Effector memory CD8-positive, alpha-beta T cell (primary cell): ENCODE measurements around the gene COL26A1.
"Not testable (repeated sequence)": the region's sequence is repeated elsewhere in the genome, so short reads cannot be mapped to it uniquely, and the experiment has no call there.

Experiments used
- ATAC-seq: fragments of 150-1000 bp; cut with Tn5 transposase; replicated peaks from 2 replicates; pipeline ENCODE4 v1.10.0; 2021; ENCODE audit warnings: mild to moderate bottlenecking, moderate library complexity
- DNase-seq, 3 experiments: peaks; one replicate each; pipeline ENCODE4 v3.0.0; 2021
- H3K27ac Mint-ChIP-seq, 2 donors: one replicate each; pipeline ENCODE4 v1.8.0; 2022; ENCODE audit warnings: mild to moderate bottlenecking in 2 of 2, mixed read lengths in 2 of 2, moderate library complexity in 2 of 2
- H3K27me3 Mint-ChIP-seq, 2 donors: one replicate each; pipeline ENCODE4 v1.8.0; 2022; ENCODE audit warnings: mixed read lengths in 2 of 2
- H3K36me3 Mint-ChIP-seq: one replicate; pipeline ENCODE4 v1.8.0; 2022; ENCODE audit warnings: mild to moderate bottlenecking, moderate library complexity, mixed read lengths; ENCODE audit not compliant: insufficient read depth
- H3K4me1 Mint-ChIP-seq, 2 donors: one replicate each; pipeline ENCODE4 v1.8.0; 2022; ENCODE audit warnings: low read depth in 2 of 2, mixed read lengths in 2 of 2
- H3K4me3 Mint-ChIP-seq, 2 donors: one replicate each; pipeline ENCODE4 v1.8.0; 2022; ENCODE audit warnings: mild to moderate bottlenecking in 2 of 2, mixed read lengths in 2 of 2, moderate library complexity in 2 of 2
- H3K9me3 Mint-ChIP-seq, 2 donors: one replicate each; pipeline ENCODE4 v1.8.0; 2022; ENCODE audit warnings: mixed read lengths in 2 of 2

COL26A1 gene

DNA sequence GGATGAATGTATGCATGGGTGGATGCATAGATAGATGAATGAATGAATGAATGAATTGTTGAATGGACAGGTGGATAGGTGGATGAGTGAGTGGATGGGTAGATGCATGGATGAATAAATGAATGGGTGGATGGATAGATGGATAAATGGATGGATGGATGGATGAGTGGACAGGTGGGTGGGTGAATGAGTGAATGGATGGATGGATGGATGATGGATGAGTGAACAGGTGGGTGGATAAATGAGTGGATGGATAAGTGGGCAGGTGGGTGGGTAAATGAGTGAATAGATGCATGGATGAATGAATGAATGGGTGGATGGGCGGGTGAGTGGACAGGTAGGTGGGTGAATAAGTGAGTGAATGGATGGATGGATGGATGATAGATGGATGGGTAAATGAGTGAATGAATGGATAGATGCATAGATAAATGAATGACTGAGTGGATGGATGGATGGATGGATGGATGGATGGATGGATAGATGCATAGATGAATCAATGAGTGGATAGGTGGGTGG is 193.8 kb downstream of the COL26A1 start:
- DNase-seq (no peak), ATAC-seq (no peak)
- H3K27me3 Mint-ChIP-seq: peaks cover 31 to 44% of the 10 kb centered on the region in 2 donors
- no peak overlapping the region for H3K4me3 Mint-ChIP-seq
- no peaks in the 10 kb centered on the region for H3K9me3 Mint-ChIP-seq
- H3K4me1 Mint-ChIP-seq: no peaks in the 10 kb centered on the region
- H3K36me3 Mint-ChIP-seq: no peaks in the 10 kb centered on the region
- H3K27ac Mint-ChIP-seq: no peak overlapping the region

GRCh38 chr7:101557421-101557820 is 194.7 kb downstream of the COL26A1 start:
- DNase-seq (no peak), ATAC-seq (no peak)
- H3K36me3 Mint-ChIP-seq: no peaks in the 10 kb centered on the region
- H3K27me3 Mint-ChIP-seq: peaks cover 31 to 51% of the 10 kb centered on the region in 2 donors
- H3K4me1 Mint-ChIP-seq: no peaks in the 10 kb centered on the region
- H3K27ac Mint-ChIP-seq: no peak overlapping the region
- no peak overlapping the region for H3K4me3 Mint-ChIP-seq
- H3K9me3 Mint-ChIP-seq: no peaks in the 10 kb centered on the region

DNA sequence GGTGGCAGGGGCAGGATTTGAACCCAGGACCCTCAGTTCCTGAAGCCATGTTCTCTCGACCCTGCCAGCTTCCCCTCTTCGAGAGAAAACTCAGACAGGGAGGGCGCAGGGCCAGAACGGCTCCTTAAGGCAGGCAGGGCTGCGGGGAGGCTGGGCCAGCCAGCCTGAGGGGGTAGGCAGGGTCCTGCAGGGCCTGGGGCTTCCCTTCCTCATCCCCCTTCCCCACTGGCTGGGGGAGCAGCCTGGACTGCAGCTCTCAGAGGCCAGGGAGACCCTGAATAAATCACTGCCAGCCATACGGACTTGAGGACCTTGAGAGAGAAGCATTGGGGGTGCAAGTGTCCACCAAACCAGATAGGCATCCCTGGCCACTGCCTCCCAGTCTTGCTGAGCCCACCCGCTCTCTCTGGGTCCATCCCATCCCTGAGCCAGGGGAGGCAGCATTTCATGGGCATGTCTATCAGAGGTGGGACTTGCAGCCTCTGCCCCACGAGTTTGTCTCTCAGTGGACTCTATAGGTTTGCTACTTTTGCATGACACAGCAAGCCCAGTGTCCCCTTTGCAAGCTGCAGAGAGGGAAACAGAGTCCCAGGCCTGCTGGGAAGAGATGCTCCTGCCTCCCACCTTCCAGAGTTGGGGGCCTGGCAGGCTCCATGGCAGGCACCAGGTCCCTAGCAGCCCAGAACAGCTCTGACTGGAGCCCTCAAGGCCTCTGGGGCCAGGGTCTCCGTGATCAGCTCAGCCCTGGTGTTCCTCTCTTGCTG is 195.5 kb downstream of the COL26A1 start:
- Mint-ChIP-seq H3K27me3 (peaks cover 31 to 56% of the 10 kb centered on the region in 2 donors), H3K4me1 (no peaks in the 10 kb centered on the region), H3K27ac (no peak overlapping the region), H3K9me3 (no peaks in the 10 kb centered on the region), H3K4me3 (no peak overlapping the region), H3K36me3 (no peaks in the 10 kb centered on the region)
- ATAC-seq (no peak), DNase-seq (no peak)

DNA sequence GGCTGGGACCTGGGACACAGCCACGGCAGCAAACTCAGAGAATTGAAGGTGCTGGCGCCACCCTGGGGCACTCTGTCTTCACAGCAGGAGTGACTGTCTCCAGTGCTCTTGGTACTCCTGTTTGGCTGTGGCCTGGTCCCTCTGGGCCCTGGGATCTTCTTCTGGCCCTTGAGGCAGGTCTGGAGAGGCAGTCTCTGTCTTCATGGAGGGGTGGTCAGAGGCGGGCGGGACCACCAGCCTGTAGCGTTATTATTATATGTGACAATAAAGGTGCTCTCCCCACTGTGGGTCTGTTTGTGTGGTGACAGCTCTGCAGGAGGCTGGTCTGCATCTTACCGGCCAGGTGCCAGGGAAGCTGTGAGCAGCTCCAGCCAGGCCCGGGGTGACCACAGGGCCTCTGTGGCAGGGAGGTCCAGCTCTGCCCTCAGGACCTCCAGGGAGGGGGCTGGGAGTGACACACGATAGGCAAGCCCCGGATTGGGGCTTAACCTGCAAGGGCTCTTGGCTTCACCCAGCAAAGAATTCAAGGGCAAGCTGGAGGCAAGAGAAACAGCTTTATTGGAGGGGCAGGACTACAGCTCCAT is 196.2 kb downstream of the COL26A1 start:
- no peaks in the 10 kb centered on the region for H3K4me1 Mint-ChIP-seq
- no peaks in the 10 kb centered on the region for H3K9me3 Mint-ChIP-seq
- ATAC-seq: no peak
- H3K4me3 Mint-ChIP-seq: no peak overlapping the region
- DNase-seq: no peak
- H3K27me3 Mint-ChIP-seq: peaks cover 31 to 55% of the 10 kb centered on the region in 2 donors
- no peak overlapping the region for H3K27ac Mint-ChIP-seq
- H3K36me3 Mint-ChIP-seq: no peaks in the 10 kb centered on the region

DNA sequence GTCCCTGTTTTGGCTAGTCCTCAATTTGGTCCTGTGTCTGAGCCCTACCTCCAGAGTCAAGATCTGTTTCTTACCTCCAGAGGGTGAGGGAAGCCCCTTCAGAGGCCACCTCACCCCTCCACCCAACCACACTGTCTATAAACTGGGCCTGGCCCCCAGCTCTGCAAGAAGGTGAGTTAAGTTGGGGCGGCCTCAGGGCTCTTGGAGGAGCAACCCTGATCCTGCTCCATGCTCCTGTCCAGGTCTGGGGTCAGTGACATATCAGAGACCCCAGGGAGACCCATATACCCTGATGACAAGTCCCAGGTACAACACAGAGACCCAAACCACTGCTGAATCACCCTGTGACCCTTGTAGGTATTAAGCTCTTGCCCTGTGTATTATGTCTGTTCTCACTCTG is 196.9 kb downstream of the COL26A1 start:
- ATAC-seq (no peak), DNase-seq (no peak)
- Mint-ChIP-seq H3K9me3 (no peaks in the 10 kb centered on the region), H3K27me3 (peaks cover 36 to 63% of the 10 kb centered on the region in 2 donors), H3K4me3 (no peak overlapping the region), H3K36me3 (no peaks in the 10 kb centered on the region), H3K4me1 (peaks cover 0 to 4% of the 10 kb centered on the region in 2 donors), H3K27ac (no peak overlapping the region)

DNA sequence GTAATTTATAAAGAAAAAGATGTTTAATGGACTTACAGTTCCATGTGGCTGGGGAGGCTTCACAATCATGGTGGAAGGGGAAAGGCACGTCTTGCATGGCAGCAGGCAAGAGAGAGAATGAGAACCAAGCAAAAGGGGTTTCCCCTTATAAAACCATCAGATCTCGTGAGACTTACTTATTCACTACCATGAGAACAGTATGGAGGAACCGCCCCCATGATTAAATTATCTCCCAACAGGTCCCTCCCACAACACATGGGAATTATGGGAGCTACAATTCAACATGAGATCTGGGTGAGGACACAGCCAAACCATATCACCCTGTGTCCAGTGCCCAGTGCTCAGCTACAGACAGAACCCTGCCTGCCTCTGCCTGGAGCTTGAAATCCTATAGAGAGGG is 197.3 kb downstream of the COL26A1 start:
- not testable (repeated sequence) for H3K9me3 Mint-ChIP-seq, H3K4me1 Mint-ChIP-seq, H3K4me3 Mint-ChIP-seq, H3K36me3 Mint-ChIP-seq, ATAC-seq, DNase-seq, H3K27ac Mint-ChIP-seq
- peaks cover 36 to 65% of the 10 kb centered on the region in 2 donors for H3K27me3 Mint-ChIP-seq

GRCh38 chr7:101560856-101561255 is 198.2 kb downstream of the COL26A1 start:
- ATAC-seq (no peak), DNase-seq (no peak)
- Mint-ChIP-seq H3K36me3 (no peaks in the 10 kb centered on the region), H3K27me3 (peaks cover 36 to 62% of the 10 kb centered on the region in 2 donors), H3K4me1 (peaks cover 0 to 4% of the 10 kb centered on the region in 2 donors), H3K4me3 (no peak overlapping the region), H3K9me3 (no peaks in the 10 kb centered on the region), H3K27ac (no peak overlapping the region)

DNA sequence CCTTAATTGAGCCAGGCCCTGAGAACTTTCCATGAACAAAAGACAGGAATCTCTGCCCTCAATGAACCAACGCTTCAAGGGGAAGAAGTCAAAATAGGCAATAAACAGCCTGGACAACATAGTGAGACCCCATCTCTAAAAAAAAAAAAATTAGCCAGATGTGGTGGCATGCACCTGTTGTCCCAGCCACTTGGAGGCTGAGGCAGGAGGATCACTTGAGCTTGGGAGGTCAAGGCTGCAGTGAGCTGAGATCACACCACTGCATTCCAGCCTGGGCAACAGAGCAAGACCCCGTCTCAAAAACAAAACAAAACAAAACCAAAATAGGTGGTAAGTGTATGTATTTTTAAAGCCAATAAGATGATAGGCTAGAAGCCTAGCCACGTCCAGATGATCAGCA is 198.6 kb downstream of the COL26A1 start:
- ATAC-seq, H3K27ac Mint-ChIP-seq, H3K4me1 Mint-ChIP-seq, H3K4me3 Mint-ChIP-seq, DNase-seq, H3K36me3 Mint-ChIP-seq, H3K9me3 Mint-ChIP-seq: not testable (repeated sequence)
- peaks cover 31 to 57% of the 10 kb centered on the region in 2 donors for H3K27me3 Mint-ChIP-seq

GRCh38 chr7:101562531-101563197 is 200.0 kb downstream of the COL26A1 start:
- ATAC-seq: no peak
- peaks cover 27 to 52% of the 10 kb centered on the region in 2 donors for H3K27me3 Mint-ChIP-seq
- H3K4me1 Mint-ChIP-seq: peaks cover 0 to 4% of the 10 kb centered on the region in 2 donors
- no peak overlapping the region for H3K27ac Mint-ChIP-seq
- H3K9me3 Mint-ChIP-seq: no peaks in the 10 kb centered on the region
- no peak overlapping the region for H3K4me3 Mint-ChIP-seq
- no peak for DNase-seq
- H3K36me3 Mint-ChIP-seq: no peaks in the 10 kb centered on the region

GRCh38 chr7:101563198-101563901 is 200.7 kb downstream of the COL26A1 start:
- peaks cover 27 to 52% of the 10 kb centered on the region in 2 donors for H3K27me3 Mint-ChIP-seq
- DNase-seq (no peak), ATAC-seq (no peak)
- H3K4me1 Mint-ChIP-seq: peaks cover 0 to 4% of the 10 kb centered on the region in 2 donors
- no peaks in the 10 kb centered on the region for H3K36me3 Mint-ChIP-seq
- H3K4me3 Mint-ChIP-seq: no peak overlapping the region
- no peaks in the 10 kb centered on the region for H3K9me3 Mint-ChIP-seq
- H3K27ac Mint-ChIP-seq: no peak overlapping the region

- ATAC-seq: no peak
Measured at GRCh38 chr7:101563943-101564777, 201.5 kb downstream of the COL26A1 start.

GRCh38 chr7:101564778-101565211 is 202.1 kb downstream of the COL26A1 start:
- Mint-ChIP-seq H3K9me3 (no peaks in the 10 kb centered on the region), H3K4me3 (no peak overlapping the region), H3K27ac (no peak overlapping the region), H3K27me3 (peaks cover 27 to 47% of the 10 kb centered on the region in 2 donors), H3K4me1 (peaks cover 0 to 4% of the 10 kb centered on the region in 2 donors), H3K36me3 (no peaks in the 10 kb centered on the region)
- ATAC-seq (no peak), DNase-seq (no peak)

More at GRCh38 chr7:101563943-101564777, 201.5 kb downstream of the COL26A1 start:
- Mint-ChIP-seq H3K4me1 (peaks cover 0 to 4% of the 10 kb centered on the region in 2 donors), H3K9me3 (no peaks in the 10 kb centered on the region), H3K4me3 (no peak overlapping the region), H3K27ac (no peak overlapping the region), H3K36me3 (no peaks in the 10 kb centered on the region), H3K27me3 (peaks cover 27 to 52% of the 10 kb centered on the region in 2 donors)
- DNase-seq: no peak
